PFSK-1 (cell line): ENCODE results near the gene HBQ1.
"Not testable (repeated sequence)": the region's sequence is repeated elsewhere in the genome, so short reads cannot be mapped to it uniquely, and the experiment has no call there.

Experiments
- FOXP2 ChIP-seq: optimal IDR thresholded peaks from 2 replicates; pipeline ENCODE3; 2011; ENCODE audit warnings: borderline replicate concordance, control low read depth, inconsistent platforms; ENCODE audit not compliant: insufficient read depth; ENCODE audit errors: extremely low read length, extremely low read depth
- POLR2AphosphoS5 ChIP-seq: IDR thresholded peaks from 2 replicates; pipeline ENCODE4 v1.6.1; 2012; ENCODE audit warnings: low read depth, mild to moderate bottlenecking, control low read depth, low read length, moderate library complexity
- SIN3A ChIP-seq: IDR thresholded peaks from 2 replicates; pipeline ENCODE4 v1.6.1; 2012; ENCODE audit warnings: mild to moderate bottlenecking, low read length, moderate library complexity, borderline replicate concordance; ENCODE audit not compliant: insufficient read depth
- TAF1 ChIP-seq: IDR thresholded peaks from 2 replicates; pipeline ENCODE4 v1.6.1; 2012; ENCODE audit warnings: low read length, control low read depth, borderline replicate concordance; ENCODE audit not compliant: insufficient read depth
- TF ChIP-seq, protein P1 (sequence below), 2 experiments: IDR thresholded peaks; 2 replicates each; pipeline versions ENCODE4 v1.6.1 to v1.8.0; 2011 to 2012; ENCODE audit warnings: low read depth in 2 of 2, low read length in 2 of 2, control low read depth in 1 of 2, inconsistent platforms in 1 of 2, mild to moderate bottlenecking in 1 of 2, moderate library complexity in 1 of 2; ENCODE audit not compliant: insufficient read depth in 1 of 2

HBQ1 gene

DNA sequence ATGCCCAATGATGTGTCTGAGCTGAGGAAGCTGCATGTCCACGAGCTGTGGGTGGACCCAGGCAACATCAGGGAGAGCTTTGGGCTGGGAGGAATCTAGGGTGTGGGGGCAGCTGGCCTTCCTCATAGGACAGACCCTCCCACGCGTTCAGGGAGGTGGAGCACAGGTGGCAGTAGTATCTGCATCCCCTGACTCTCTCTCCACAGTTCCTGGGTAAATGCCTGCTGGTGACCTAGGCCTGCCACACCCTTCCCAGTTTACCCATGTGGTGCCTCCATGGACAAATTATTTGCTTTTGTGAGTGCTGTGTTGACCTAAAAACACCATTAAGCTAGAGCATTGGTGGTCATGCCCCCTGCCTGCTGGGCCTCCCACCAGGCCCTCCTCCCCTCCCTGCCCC is 11.2 kb upstream of the HBQ1 start:
- TF ChIP-seq, protein P1, sequence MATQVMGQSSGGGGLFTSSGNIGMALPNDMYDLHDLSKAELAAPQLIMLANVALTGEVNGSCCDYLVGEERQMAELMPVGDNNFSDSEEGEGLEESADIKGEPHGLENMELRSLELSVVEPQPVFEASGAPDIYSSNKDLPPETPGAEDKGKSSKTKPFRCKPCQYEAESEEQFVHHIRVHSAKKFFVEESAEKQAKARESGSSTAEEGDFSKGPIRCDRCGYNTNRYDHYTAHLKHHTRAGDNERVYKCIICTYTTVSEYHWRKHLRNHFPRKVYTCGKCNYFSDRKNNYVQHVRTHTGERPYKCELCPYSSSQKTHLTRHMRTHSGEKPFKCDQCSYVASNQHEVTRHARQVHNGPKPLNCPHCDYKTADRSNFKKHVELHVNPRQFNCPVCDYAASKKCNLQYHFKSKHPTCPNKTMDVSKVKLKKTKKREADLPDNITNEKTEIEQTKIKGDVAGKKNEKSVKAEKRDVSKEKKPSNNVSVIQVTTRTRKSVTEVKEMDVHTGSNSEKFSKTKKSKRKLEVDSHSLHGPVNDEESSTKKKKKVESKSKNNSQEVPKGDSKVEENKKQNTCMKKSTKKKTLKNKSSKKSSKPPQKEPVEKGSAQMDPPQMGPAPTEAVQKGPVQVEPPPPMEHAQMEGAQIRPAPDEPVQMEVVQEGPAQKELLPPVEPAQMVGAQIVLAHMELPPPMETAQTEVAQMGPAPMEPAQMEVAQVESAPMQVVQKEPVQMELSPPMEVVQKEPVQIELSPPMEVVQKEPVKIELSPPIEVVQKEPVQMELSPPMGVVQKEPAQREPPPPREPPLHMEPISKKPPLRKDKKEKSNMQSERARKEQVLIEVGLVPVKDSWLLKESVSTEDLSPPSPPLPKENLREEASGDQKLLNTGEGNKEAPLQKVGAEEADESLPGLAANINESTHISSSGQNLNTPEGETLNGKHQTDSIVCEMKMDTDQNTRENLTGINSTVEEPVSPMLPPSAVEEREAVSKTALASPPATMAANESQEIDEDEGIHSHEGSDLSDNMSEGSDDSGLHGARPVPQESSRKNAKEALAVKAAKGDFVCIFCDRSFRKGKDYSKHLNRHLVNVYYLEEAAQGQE (IDR thresholded peaks at IDR 0.05; ENCODE audit: insufficient read depth in 1 of 2, low read depth in 2 of 2, low read length in 2 of 2), result 0 out of 4 replicates have a peak, but pooled peaks of 1 of the 2 experiments have one; percentile 27
- no peak for TF ChIP-seq SIN3A

DNA sequence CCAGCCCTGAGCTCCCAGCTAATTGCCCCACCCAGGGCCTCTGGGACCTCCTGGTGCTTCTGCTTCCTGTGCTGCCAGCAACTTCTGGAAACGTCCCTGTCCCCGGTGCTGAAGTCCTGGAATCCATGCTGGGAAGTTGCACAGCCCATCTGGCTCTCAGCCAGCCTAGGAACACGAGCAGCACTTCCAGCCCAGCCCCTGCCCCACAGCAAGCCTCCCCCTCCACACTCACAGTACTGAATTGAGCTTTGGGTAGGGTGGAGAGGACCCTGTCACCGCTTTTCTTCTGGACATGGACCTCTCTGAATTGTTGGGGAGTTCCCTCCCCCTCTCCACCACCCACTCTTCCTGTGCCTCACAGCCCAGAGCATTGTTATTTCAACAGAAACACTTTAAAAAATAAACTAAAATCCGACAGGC is 10.2 kb upstream of the HBQ1 start:
- TF ChIP-seq, protein P1 (IDR thresholded peaks at IDR 0.05; ENCODE audit: insufficient read depth in 1 of 2, low read depth in 2 of 2, low read length in 2 of 2), result peak; percentile 80 to 89

DNA sequence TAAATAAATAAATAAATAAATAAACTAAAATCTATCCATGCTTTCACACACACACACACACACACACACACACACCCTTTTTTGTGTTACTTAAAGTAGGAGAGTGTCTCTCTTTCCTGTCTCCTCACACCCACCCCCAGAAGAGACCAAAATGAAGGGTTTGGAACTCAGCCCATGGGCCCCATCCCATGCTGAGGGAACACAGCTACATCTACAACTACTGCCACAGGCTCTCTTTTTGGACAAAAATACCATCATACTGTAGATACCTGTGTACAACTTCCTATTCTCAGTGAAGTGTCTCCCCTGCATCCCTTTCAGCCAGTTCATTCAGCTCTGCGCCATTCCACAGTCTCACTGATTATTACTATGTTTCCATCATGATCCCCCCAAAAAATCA is 9.5 kb upstream of the HBQ1 start:
- TF ChIP-seq FOXP2, result no peak
- TF ChIP-seq, protein P1 (IDR thresholded peaks at IDR 0.05; ENCODE audit: insufficient read depth in 1 of 2, low read depth in 2 of 2, low read length in 2 of 2), result no peak
- TF ChIP-seq SIN3A, result no peak
- no peak for TF ChIP-seq POLR2AphosphoS5
- TF ChIP-seq TAF1, result no peak

DNA sequence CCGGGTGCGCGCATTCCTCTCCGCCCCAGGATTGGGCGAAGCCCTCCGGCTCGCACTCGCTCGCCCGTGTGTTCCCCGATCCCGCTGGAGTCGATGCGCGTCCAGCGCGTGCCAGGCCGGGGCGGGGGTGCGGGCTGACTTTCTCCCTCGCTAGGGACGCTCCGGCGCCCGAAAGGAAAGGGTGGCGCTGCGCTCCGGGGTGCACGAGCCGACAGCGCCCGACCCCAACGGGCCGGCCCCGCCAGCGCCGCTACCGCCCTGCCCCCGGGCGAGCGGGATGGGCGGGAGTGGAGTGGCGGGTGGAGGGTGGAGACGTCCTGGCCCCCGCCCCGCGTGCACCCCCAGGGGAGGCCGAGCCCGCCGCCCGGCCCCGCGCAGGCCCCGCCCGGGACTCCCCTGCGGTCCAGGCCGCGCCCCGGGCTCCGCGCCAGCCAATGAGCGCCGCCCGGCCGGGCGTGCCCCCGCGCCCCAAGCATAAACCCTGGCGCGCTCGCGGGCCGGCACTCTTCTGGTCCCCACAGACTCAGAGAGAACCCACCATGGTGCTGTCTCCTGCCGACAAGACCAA is 7.8 kb upstream of the HBQ1 start, which contains the start of gene HBA2:
TSS of gene HBA2 (plus strand) at position 503 of the 568 bp plus-strand sequence. CDS start at position 540, 37 bp downstream.
- TF ChIP-seq TAF1, SIN3A, FOXP2: not testable (repeated sequence)

DNA sequence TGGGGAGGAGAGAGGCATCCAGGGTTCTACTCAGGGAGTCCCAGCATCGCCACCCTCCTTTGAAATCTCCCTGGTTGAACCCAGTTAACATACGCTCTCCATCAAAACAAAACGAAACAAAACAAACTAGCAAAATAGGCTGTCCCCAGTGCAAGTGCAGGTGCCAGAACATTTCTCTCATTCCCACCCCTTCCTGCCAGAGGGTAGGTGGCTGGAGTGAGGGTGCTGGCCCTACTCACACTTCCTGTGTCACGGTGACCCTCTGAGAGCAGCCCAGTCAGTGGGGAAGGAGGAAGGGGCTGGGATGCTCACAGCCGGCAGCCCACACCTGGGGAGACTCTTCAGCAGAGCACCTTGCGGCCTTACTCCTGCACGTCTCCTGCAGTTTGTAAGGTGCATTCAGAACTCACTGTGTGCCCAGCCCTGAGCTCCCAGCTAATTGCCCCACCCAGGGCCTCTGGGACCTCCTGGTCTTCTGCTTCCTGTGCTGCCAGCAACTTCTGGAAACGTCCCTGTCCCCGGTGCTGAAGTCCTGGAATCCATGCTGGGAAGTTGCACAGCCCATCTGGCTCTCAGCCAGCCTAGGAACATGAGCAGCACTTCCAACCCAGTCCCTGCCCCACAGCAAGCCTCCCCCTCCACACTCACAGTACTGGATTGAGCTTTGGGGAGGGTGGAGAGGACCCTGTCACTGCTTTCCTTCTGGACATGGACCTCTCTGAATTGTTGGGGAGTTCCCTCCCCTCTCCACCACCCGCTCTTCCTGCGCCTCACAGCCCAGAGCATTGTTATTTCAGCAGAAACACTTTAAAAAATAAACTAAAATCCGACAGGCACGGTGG is 6.1 kb upstream of the HBQ1 start:
- TF ChIP-seq, protein P1 (IDR thresholded peaks at IDR 0.05; ENCODE audit: insufficient read depth in 1 of 2, low read depth in 2 of 2, low read length in 2 of 2), result peak; percentile 65 to 82
